ENCODE results near the gene UNC50. TPM values are rescaled to one million over a fixed set of nuclear protein-coding genes. Genes with fewer than 3 reads are reported as not detected.

UNC50 gene
- total and polyA plus RNA-seq, 8 donors, result 48.1 to 63.6 (median 54.6) TPM

GRCh38 chr2:98560256-98560771 is 48.1 kb upstream of the UNC50 start:
- Histone ChIP-seq H3K27me3 (no peaks in the 10 kb centered on the region), H3K36me3 (peaks cover 0 to 81% of the 10 kb centered on the region in 2 donors), H3K4me3 (no peak overlapping the region), H3K9me3 (no peaks in the 10 kb centered on the region), H3K4me1 (peaks cover 0 to 3% of the 10 kb centered on the region in 2 donors), H3K27ac (no peak overlapping the region)
- DNase-seq (no peak), ATAC-seq (no peak)
- TF ChIP-seq CTCF (IDR thresholded peaks at IDR 0.05), result no peak
- intact Hi-C loops (cut with DNase I), result no loop called here

GRCh38 chr2:98561018-98561417 is 47.4 kb upstream of the UNC50 start:
- intact Hi-C loops (cut with DNase I), result no loop called here
- peaks cover 0 to 81% of the 10 kb centered on the region in 2 donors for H3K36me3 ChIP-seq
- no peak for DNase-seq
- TF ChIP-seq CTCF (IDR thresholded peaks at IDR 0.05), result no peak
- H3K27ac ChIP-seq, result no peak overlapping the region
- H3K27me3 ChIP-seq, result no peaks in the 10 kb centered on the region
- ATAC-seq, result no peak
- H3K4me1 ChIP-seq, result peaks cover 0 to 3% of the 10 kb centered on the region in 2 donors
- H3K4me3 ChIP-seq, result no peak overlapping the region
- no peaks in the 10 kb centered on the region for H3K9me3 ChIP-seq

- no peak for TF ChIP-seq CTCF (IDR thresholded peaks at IDR 0.05)
- Histone ChIP-seq H3K4me3 (no peak overlapping the region), H3K27me3 (no peaks in the 10 kb centered on the region), H3K36me3 (peaks cover 0 to 81% of the 10 kb centered on the region in 2 donors), H3K4me1 (peaks cover 0 to 3% of the 10 kb centered on the region in 2 donors), H3K9me3 (no peaks in the 10 kb centered on the region), H3K27ac (peak overlapping the region in 1 of 2 donors; percentile 26)
- ATAC-seq (no peak), DNase-seq (no peak)
- intact Hi-C loops (cut with DNase I), result no loop called here
Measured at GRCh38 chr2:98561902-98562695, 46.3 kb upstream of the UNC50 start.

- H3K9me3 ChIP-seq, result no peaks in the 10 kb centered on the region
- peaks cover 0 to 3% of the 10 kb centered on the region in 2 donors for H3K4me1 ChIP-seq
- DNase-seq, result no peak
- intact Hi-C loops (cut with DNase I), result no loop called here
- TF ChIP-seq CTCF (IDR thresholded peaks at IDR 0.05), result no peak
- H3K27ac ChIP-seq, result no peak overlapping the region
- no peak overlapping the region for H3K4me3 ChIP-seq
- ATAC-seq, result no peak
- H3K27me3 ChIP-seq, result no peaks in the 10 kb centered on the region
- peaks cover 0 to 81% of the 10 kb centered on the region in 2 donors for H3K36me3 ChIP-seq
Measured at GRCh38 chr2:98563394-98563793, 45.0 kb upstream of the UNC50 start.

- Histone ChIP-seq H3K4me3 (no peak overlapping the region), H3K36me3 (peaks cover 0 to 81% of the 10 kb centered on the region in 2 donors), H3K27me3 (no peaks in the 10 kb centered on the region), H3K4me1 (peaks cover 0 to 3% of the 10 kb centered on the region in 2 donors), H3K27ac (no peak overlapping the region), H3K9me3 (no peaks in the 10 kb centered on the region)
- ATAC-seq, result no peak
- intact Hi-C loops (cut with DNase I), result no loop called here
- no peak for TF ChIP-seq CTCF (IDR thresholded peaks at IDR 0.05)
- DNase-seq, result no peak
Measured at GRCh38 chr2:98564541-98565132, 43.8 kb upstream of the UNC50 start.
